GM12872 (cell line): ENCODE measurements around the gene KRT37.

ENCODE experiments used
- TF ChIP-seq, protein P1 (sequence below): IDR thresholded peaks from 3 replicates; pipeline ENCODE4 v1.5.1; 2011; ENCODE audit warnings: low read depth, mild to moderate bottlenecking, low read length, moderate library complexity; ENCODE audit not compliant: insufficient read depth

Gene KRT37

DNA sequence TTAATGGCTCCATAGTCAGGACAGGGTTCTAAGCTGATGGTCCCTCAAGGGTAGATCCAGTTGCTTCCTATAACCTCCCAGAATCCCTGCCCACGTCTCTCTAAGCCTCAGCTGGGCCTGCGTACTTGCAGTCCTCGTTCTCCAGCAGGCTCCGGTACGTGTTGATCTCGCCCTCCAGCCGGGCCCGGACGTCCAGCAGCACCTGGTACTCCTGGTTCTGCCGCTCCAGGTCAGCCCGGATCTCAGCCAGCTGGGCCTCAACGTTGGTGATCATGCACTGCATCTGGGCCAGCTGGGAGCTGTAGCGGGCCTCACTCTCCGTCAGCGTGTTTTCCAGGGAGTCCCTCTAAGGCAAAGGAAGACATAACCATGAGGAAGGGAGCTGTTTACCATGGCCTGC lies 38.3 kb upstream of the KRT37 start:
- TF ChIP-seq, protein P1, sequence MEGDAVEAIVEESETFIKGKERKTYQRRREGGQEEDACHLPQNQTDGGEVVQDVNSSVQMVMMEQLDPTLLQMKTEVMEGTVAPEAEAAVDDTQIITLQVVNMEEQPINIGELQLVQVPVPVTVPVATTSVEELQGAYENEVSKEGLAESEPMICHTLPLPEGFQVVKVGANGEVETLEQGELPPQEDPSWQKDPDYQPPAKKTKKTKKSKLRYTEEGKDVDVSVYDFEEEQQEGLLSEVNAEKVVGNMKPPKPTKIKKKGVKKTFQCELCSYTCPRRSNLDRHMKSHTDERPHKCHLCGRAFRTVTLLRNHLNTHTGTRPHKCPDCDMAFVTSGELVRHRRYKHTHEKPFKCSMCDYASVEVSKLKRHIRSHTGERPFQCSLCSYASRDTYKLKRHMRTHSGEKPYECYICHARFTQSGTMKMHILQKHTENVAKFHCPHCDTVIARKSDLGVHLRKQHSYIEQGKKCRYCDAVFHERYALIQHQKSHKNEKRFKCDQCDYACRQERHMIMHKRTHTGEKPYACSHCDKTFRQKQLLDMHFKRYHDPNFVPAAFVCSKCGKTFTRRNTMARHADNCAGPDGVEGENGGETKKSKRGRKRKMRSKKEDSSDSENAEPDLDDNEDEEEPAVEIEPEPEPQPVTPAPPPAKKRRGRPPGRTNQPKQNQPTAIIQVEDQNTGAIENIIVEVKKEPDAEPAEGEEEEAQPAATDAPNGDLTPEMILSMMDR: no peak

DNA sequence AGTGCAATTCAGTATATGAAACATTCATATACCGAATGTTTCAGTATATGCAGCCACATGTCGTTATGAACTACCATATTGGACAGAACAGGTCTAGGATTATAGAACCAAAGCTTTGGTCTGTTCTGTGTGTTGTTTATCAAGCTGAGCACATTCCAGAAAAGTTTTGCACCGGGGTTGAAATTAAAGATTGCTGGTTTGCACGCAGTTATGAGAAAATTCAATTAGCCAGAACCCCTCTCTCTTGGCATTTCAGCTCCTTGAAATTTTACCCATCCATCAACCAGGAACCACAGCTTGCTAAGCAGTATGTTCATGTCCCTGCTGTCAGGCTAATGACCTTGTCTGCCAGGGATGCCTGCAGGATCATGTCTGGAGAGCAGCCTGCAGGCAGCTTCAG lies 33.3 kb upstream of the KRT37 start:
- TF ChIP-seq, protein P1: no peak

DNA sequence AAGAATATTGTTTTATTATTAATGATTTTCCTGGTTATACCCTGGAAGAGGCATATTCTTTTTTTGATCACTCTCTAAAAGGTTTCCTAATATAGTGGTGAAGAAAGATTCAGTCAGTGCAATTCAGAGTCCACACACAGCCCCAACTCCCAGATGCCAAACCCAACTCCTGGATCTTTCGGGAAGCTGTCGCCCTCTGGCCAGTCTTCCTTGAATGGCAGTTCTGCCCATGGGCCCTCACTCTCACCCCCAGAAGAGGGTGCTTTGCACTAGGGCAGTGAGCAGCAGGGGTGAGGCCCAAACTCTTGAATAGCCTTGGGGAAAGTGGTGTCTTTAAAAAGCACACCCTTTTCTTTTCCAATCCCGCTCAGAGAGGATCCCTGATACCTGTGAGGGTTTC lies 31.8 kb upstream of the KRT37 start:
- TF ChIP-seq, protein P1: no peak

DNA sequence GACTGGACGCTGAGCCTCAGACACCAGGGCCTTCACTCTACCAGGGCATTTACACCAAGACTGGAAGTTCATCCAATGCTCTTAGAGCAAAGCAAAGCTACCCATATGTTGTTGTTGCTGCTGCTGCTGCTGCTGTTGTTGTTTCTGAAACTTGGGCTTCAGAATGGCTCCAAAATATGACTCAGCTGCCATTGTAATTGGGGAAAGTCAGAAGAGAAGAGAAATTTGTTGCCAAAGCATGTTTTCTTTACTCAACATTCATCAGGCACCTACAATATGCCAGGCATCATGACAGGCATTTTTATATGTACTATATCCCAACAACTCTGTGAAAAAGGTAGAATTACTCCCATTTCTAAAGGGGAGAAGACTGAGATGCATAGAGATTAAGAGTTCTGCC lies 30.9 kb upstream of the KRT37 start:
- TF ChIP-seq, protein P1: no peak

DNA sequence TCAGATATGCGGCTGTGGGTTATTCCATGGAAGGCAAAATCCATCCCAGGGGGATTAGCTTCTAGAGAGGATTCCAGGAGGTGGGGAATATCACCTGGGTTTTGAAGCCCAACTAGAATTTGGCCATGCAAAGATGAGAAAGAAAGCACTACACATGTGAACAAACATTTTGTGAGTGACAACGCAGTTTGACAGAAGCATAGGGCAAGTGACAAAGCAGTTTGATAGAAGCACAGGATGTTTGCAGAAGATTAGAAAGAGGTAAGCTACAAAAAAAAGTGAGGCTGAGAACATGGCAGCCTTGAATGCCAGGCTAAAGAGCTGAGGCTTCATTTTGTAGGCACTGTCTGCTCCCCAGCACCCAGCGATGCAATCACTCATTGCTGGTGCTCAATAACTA lies 28.7 kb upstream of the KRT37 start:
- TF ChIP-seq, protein P1: no peak

DNA sequence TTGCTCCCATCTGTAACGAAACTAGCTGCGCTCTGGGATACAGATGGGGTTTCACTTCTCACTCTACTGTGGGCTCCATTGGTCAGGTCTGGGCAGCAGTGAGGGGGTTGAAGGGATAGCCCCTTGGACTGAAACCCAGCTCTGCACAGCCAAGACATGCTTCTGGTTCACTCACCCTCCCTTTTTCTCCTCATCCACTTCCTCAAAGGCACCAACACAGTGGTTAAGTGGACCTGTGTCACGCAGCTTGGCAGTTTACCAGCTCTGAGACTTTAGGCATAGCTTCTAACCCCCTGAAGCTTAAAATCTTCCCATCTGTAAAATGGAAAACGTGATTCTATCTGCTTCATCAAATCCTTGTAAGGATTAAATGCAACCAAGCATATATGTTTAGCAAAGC lies 27.9 kb upstream of the KRT37 start:
- TF ChIP-seq, protein P1: no peak

DNA sequence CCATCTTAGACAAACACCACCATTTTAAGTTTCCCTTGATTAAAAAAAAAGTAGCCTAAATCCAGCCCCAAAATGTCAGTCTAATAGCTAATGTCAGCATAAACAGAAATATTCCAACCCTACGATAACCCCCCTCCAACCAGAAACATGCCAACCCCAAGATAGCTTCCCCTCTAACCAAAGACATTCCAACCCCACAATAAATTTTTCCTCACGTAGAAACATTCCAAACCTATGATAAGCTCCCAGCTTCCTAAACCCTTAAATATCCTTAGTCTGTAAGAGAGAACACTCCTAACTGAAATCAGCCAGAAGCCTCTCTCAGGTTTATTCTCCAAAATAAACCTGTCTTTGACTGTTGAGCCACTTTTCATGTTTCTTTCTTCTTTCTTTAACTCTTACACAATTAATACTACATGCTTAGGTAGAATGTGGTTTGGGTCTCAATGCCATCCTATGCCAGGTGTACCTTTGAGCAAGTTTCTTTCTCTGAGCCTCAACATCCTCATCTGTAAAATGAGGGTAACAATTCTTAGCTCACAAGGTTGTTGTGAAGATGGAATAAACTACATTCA lies 26.9 kb upstream of the KRT37 start:
- TF ChIP-seq, protein P1: no peak
